NCI-H1092 (cell line): ENCODE measurements around the gene ZNF783.
"Not testable (repeated sequence)": the region's sequence is repeated elsewhere in the genome, so short reads cannot be mapped to it uniquely, and the experiment has no call there.

Experiments used
- DNase-seq: peaks from one replicate; lab custom pipeline; 2025; lab: John Stamatoyannopoulos, UW

Gene ZNF783

GRCh38 chr7:149240637-149241036 lies 21.4 kb upstream of the ZNF783 start:
- no peak for DNase-seq

- no peak for DNase-seq
These were observed 20.3 kb upstream of the ZNF783 start for GRCh38 chr7:149241696-149242095.

- DNase-seq = no peak
These were observed 16.8 kb upstream of the ZNF783 start for GRCh38 chr7:149245244-149245643.

GRCh38 chr7:149245744-149246143 lies 16.3 kb upstream of the ZNF783 start:
- no peak for DNase-seq

- DNase-seq = no peak
These were observed 13.2 kb upstream of the ZNF783 start for GRCh38 chr7:149248777-149249176.

GRCh38 chr7:149250151-149250550 lies 11.8 kb upstream of the ZNF783 start:
- not testable (repeated sequence) for DNase-seq

- DNase-seq = not testable (repeated sequence)
These were observed 10.5 kb upstream of the ZNF783 start for GRCh38 chr7:149251518-149251917.

- DNase-seq = no peak
These were observed 9.6 kb upstream of the ZNF783 start for GRCh38 chr7:149252378-149252777.

- DNase-seq = no peak
These were observed 8.3 kb upstream of the ZNF783 start for GRCh38 chr7:149253665-149254064.

GRCh38 chr7:149254181-149254858 lies 7.7 kb upstream of the ZNF783 start:
- DNase-seq = no peak

- no peak for DNase-seq
These were observed 6.8 kb upstream of the ZNF783 start for GRCh38 chr7:149255174-149255573.

- no peak for DNase-seq
These were observed 5.4 kb upstream of the ZNF783 start for GRCh38 chr7:149256568-149256967.

- DNase-seq = no peak
These were observed 4.8 kb upstream of the ZNF783 start for GRCh38 chr7:149257146-149257545.

GRCh38 chr7:149261316-149261828 lies 624 bp upstream of the ZNF783 start:
- no peak for DNase-seq

- DNase-seq = no peak
These were observed 4.5 kb downstream of the ZNF783 start for GRCh38 chr7:149266451-149266850.

GRCh38 chr7:149267733-149268132 lies 5.7 kb downstream of the ZNF783 start:
- no peak for DNase-seq

- not testable (repeated sequence) for DNase-seq
These were observed 12.4 kb downstream of the ZNF783 start for GRCh38 chr7:149274424-149274823.

- DNase-seq = no peak
These were observed 15.9 kb downstream of the ZNF783 start for GRCh38 chr7:149277871-149278270.

GRCh38 chr7:149278396-149278795 lies 16.4 kb downstream of the ZNF783 start:
- no peak for DNase-seq

GRCh38 chr7:149279111-149279743 lies 17.2 kb downstream of the ZNF783 start:
- no peak for DNase-seq

- no peak for DNase-seq
These were observed 18.2 kb downstream of the ZNF783 start for GRCh38 chr7:149280151-149280550.

- no peak for DNase-seq
These were observed 18.9 kb downstream of the ZNF783 start for GRCh38 chr7:149280661-149281507.
